H1 (cell line): Measurements from ENCODE around the gene MACROD2. TPM values are rescaled to one million over a fixed set of nuclear protein-coding genes. Genes with fewer than 3 reads are reported as not detected.

Experiments used
- CHD7 ChIP-seq: fragments of 300-600 bp; sonication (generic); IDR thresholded peaks from 2 replicates; pipeline ENCODE4 v1.7.1; 2012; ENCODE audit warnings: low read length, moderate library complexity, mild to moderate bottlenecking, inconsistent platforms; ENCODE audit not compliant: insufficient replicate concordance
- RXRA ChIP-seq: IDR thresholded peaks from 2 replicates; pipeline ENCODE4 v1.6.1; 2011; ENCODE audit warnings: low read depth, mild to moderate bottlenecking, low read length, moderate library complexity; ENCODE audit not compliant: insufficient read depth
- polyA plus RNA-seq, 7 experiments: library from polyadenylated mRNA; depleted of rRNA in 3 of 7; stranded (reverse) in 5 of 7; unstranded in 2 of 7; fragments of >200 nt in 5 of 7; fragments of 200-250 nt in 2 of 7; gene quantifications; 1 replicate in 5 of 7; 2 replicates in 1 of 7; 4 replicates in 1 of 7; pipeline versions ENCODE4 v1.2.1 to v1.2.3, GENCODE V29; 2011 to 2013; ENCODE audit warnings: missing spikeins in 2 of 7, mixed read lengths in 2 of 7
- total RNA-seq: library from RNA; stranded (reverse); fragmentation: NEBNext Ultra II Directional; extraction: Animal tissue kit (Norgen Biotek cat#: 25700); gene quantifications from 2 replicates; pipeline ENCODE4 v1.2.1, GENCODE V29; 2021

The MACROD2 gene
- total and polyA plus RNA-seq, 2 of the 8 experiments (the other 6 are each of a cell fraction or from before 2014, with no cell fraction given), result 0.70 to 3.9 TPM

- TF ChIP-seq CHD7, result no peak
- TF ChIP-seq RXRA, result no peak
Observed at GRCh38 chr20:15252304-15252703, 1257.0 kb downstream of the MACROD2 start (continued).
